ENCODE results near the gene RPL13A. TPM values are rescaled to one million over a fixed set of nuclear protein-coding genes. Genes with fewer than 3 reads are reported as not detected.

RPL13A gene
- total RNA-seq, 4 donors from 2014 or later = 3,727 to 4,286 (median 3,958) TPM

GRCh38 chr19:49461656-49462055, 25.8 kb upstream of the RPL13A start:
- TF ChIP-seq POLR2A (IDR thresholded peaks at IDR 0.05) (no peak), CTCF (IDR thresholded peaks at IDR 0.05) (no peak)
- intact Hi-C loops (cut with DNase I; ENCODE audit: low total_unique reads) = no loop called here
- DNase-seq (ENCODE audit: low spot score in 2 of 2) = no peak
- H3K4me3 ChIP-seq (ENCODE audit: low read depth, poor library complexity, severe bottlenecking) = no peak overlapping the region
- WGBS, 2 donors = 97 to 98% methylated on average over 34 to 37 of the region's 37 CpGs

GRCh38 chr19:49462492-49462891, 24.9 kb upstream of the RPL13A start:
- WGBS, 2 donors = 90 to 93% methylated on average over 12 of the region's 12 CpGs

GRCh38 chr19:49463960-49464740, 23.3 kb upstream of the RPL13A start:
- no peak for DNase-seq (ENCODE audit: low spot score in 2 of 2)
- TF ChIP-seq CTCF (IDR thresholded peaks at IDR 0.05) = no peak
- TF ChIP-seq POLR2A (IDR thresholded peaks at IDR 0.05) = no peak
- WGBS, 2 donors = 93% methylated on average over 39 of the region's 39 CpGs
- intact Hi-C loops (cut with DNase I; ENCODE audit: low total_unique reads) = no loop called here
- H3K4me3 ChIP-seq (ENCODE audit: low read depth, poor library complexity, severe bottlenecking) = no peak overlapping the region

More at GRCh38 chr19:49462492-49462891, 24.9 kb upstream of the RPL13A start:
- no peak overlapping the region for H3K4me3 ChIP-seq (ENCODE audit: low read depth, poor library complexity, severe bottlenecking)
- TF ChIP-seq POLR2A (IDR thresholded peaks at IDR 0.05) = no peak
- TF ChIP-seq CTCF (IDR thresholded peaks at IDR 0.05) = no peak
- no peak for DNase-seq (ENCODE audit: low spot score in 2 of 2)
- intact Hi-C loops (cut with DNase I; ENCODE audit: low total_unique reads) = no loop called here

- WGBS, 2 donors = 91 to 97% methylated on average over 3 of the region's 3 CpGs
- DNase-seq (ENCODE audit: low spot score in 2 of 2) = no peak
- H3K4me3 ChIP-seq (ENCODE audit: low read depth, poor library complexity, severe bottlenecking) = no peak overlapping the region
- intact Hi-C loops (cut with DNase I; ENCODE audit: low total_unique reads) = no loop called here
- TF ChIP-seq POLR2A (IDR thresholded peaks at IDR 0.05) = no peak
These were observed 22.0 kb upstream of the RPL13A start for GRCh38 chr19:49465371-49465770.

GRCh38 chr19:49468199-49468598, 19.2 kb upstream of the RPL13A start:
- WGBS, 2 donors = 35 to 73% methylated on average over 19 of the region's 19 CpGs
- intact Hi-C loops (cut with DNase I; ENCODE audit: low total_unique reads) = no loop called here
- no peak overlapping the region for H3K4me3 ChIP-seq (ENCODE audit: low read depth, poor library complexity, severe bottlenecking)
- no peak for TF ChIP-seq CTCF (IDR thresholded peaks at IDR 0.05)
- TF ChIP-seq POLR2A (IDR thresholded peaks at IDR 0.05) = no peak
- DNase-seq (ENCODE audit: low spot score in 2 of 2) = peak in 1 of 2 donors; percentile 60

GRCh38 chr19:49468746-49469447, 18.5 kb upstream of the RPL13A start:
- no peak overlapping the region for H3K4me3 ChIP-seq (ENCODE audit: low read depth, poor library complexity, severe bottlenecking)
- 15 to 20% methylated on average over 15 of the region's 15 CpGs for WGBS, 2 donors
- TF ChIP-seq POLR2A (IDR thresholded peaks at IDR 0.05) (no peak), CTCF (IDR thresholded peaks at IDR 0.05) (no peak)
- DNase-seq (ENCODE audit: low spot score in 2 of 2) = peak; percentile 95
- intact Hi-C loops (cut with DNase I; ENCODE audit: low total_unique reads) = no loop called here

All from lower leg skin (tissue), 4 donors.